ENCODE data around the gene PLA2G4C.
"Not testable (repeated sequence)": the region's sequence is repeated elsewhere in the genome, so short reads cannot be mapped to it uniquely, and the experiment has no call there.

Gene PLA2G4C

GRCh38 chr19:48102870-48103751 is 7.5 kb downstream of the PLA2G4C start:
- TF ChIP-seq CTCF (conservative IDR thresholded peaks at IDR 0.05; ENCODE audit: low read depth), result peak; percentile 44
- ChIA-PET CTCF (interaction anchor here (0.6 to 1.0 kb wide), 6 partner anchors 14 to 140 kb away, joined by 3 to 5 read pairs (median 3); no protein-coding TSS in a partner anchor), POLR2A (ENCODE audit: low non-redundant PET) (no interaction called here)
- peak; percentile 39 for DNase-seq (ENCODE audit: low spot score)
- no peak overlapping the region for H3K27ac ChIP-seq

DNA sequence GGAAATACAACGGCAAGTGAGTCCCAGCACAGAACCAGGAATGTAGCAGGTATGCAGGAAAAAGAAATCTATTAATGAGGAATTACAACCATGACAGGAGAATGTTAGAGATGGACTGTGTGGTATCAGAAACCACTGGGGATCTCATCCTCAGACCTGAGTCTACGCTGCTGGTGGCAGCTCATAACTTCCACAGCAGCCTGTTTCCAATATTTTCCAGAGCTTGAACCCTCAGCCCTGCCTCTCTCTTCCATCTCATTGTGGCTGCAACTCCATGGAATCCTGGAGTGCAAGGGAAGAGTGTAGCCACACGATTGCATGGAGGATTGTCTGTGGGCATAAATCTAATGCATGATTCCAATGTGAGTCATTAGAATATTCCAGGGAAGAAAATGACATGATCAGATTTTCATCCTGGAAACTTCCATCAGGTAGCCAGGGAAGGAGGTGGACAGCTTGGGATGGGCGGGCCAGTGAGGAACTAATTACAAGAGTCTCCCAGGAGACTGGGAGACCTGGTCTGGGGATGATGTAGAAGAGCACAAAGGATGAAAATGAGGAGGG is 14.9 kb downstream of the PLA2G4C start:
- no peak for TF ChIP-seq CTCF (conservative IDR thresholded peaks at IDR 0.05; ENCODE audit: low read depth)
- no peak for DNase-seq (ENCODE audit: low spot score)
- CTCF ChIA-PET, result no interaction called here
- POLR2A ChIA-PET (ENCODE audit: low non-redundant PET), result interaction anchor here (0.7 kb wide), 1 partner anchor 29 kb away, joined by 3 read pairs; no protein-coding TSS in a partner anchor
- no peak overlapping the region for H3K27ac ChIP-seq

DNA sequence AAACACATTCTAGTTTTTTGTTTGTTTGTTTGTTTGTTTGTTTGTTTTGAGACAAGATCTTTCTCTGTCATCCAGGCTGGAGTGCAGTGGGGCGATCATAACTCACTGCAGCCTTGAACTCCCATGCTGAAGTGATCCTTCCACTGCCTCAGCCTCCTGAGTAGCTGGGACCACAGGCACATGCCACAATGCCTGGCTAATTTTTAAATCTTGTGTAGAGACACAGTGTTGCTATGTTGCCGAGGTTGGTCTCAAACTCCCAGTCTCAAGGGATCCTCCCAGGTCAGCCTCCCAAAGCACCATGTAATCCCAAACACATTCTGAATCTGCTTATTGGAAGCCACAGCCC is 15.8 kb downstream of the PLA2G4C start:
- CTCF ChIA-PET, result no interaction called here

GRCh38 chr19:48094129-48094854 is 16.3 kb downstream of the PLA2G4C start:
- POLR2A ChIA-PET (ENCODE audit: low non-redundant PET), result no interaction called here
- DNase-seq (ENCODE audit: low spot score), result no peak
- no peak overlapping the region for H3K27ac ChIP-seq
- no peak for TF ChIP-seq CTCF (conservative IDR thresholded peaks at IDR 0.05; ENCODE audit: low read depth)
- CTCF ChIA-PET, result no interaction called here

More for the DNA sequence above, 15.8 kb downstream of the PLA2G4C start:
- DNase-seq (ENCODE audit: low spot score), result no peak
- TF ChIP-seq CTCF (conservative IDR thresholded peaks at IDR 0.05; ENCODE audit: low read depth), result no peak
- H3K27ac ChIP-seq, result no peak overlapping the region
- POLR2A ChIA-PET (ENCODE audit: low non-redundant PET), result no interaction called here

- H3K27ac ChIP-seq; POLR2A ChIA-PET (ENCODE audit: low non-redundant PET): not testable (repeated sequence)
- CTCF ChIA-PET, result interaction anchor here (0.6 kb wide), 1 partner anchor 17 kb away, joined by 4 read pairs; no protein-coding TSS in a partner anchor
These were observed 19.4 kb downstream of the PLA2G4C start for GRCh38 chr19:48091111-48091718.

GRCh38 chr19:48090281-48090802 is 20.3 kb downstream of the PLA2G4C start:
- no peak overlapping the region for H3K27ac ChIP-seq
- TF ChIP-seq CTCF (conservative IDR thresholded peaks at IDR 0.05; ENCODE audit: low read depth), result no peak
- POLR2A ChIA-PET (ENCODE audit: low non-redundant PET), result no interaction called here
- CTCF ChIA-PET, result no interaction called here
- DNase-seq (ENCODE audit: low spot score), result no peak

More at GRCh38 chr19:48091111-48091718, 19.4 kb downstream of the PLA2G4C start:
- DNase-seq (ENCODE audit: low spot score), result peak; percentile 61

GRCh38 chr19:48088991-48089390 is 21.6 kb downstream of the PLA2G4C start:
- CTCF ChIA-PET, result interaction anchor here (0.9 kb wide), 1 partner anchor 15 kb away, joined by 3 read pairs; no protein-coding TSS in a partner anchor
- POLR2A ChIA-PET (ENCODE audit: low non-redundant PET); H3K27ac ChIP-seq; DNase-seq (ENCODE audit: low spot score): not testable (repeated sequence)

Measured in RWPE1 (cell line).